Fibroblast of pulmonary artery (primary cell): ENCODE data around the gene GPR146.

Experiments
- DNase-seq: peaks from one replicate; pipeline ENCODE4 v3.0.0-alpha.2; 2010; ENCODE audit warnings: low read depth
- H3K4me3 ChIP-seq: replicated peaks from 2 replicates; pipeline ENCODE4 v1.5.1; 2011; ENCODE audit warnings: low read depth, mild to moderate bottlenecking, control low read depth, low read length, moderate library complexity
- TF ChIP-seq, protein P1 (sequence below): IDR thresholded peaks from 2 replicates; pipeline ENCODE4 v1.5.1; 2011; ENCODE audit warnings: mild to moderate bottlenecking, control low read depth, low read length, inconsistent platforms; ENCODE audit errors: missing control alignments

The GPR146 gene

DNA sequence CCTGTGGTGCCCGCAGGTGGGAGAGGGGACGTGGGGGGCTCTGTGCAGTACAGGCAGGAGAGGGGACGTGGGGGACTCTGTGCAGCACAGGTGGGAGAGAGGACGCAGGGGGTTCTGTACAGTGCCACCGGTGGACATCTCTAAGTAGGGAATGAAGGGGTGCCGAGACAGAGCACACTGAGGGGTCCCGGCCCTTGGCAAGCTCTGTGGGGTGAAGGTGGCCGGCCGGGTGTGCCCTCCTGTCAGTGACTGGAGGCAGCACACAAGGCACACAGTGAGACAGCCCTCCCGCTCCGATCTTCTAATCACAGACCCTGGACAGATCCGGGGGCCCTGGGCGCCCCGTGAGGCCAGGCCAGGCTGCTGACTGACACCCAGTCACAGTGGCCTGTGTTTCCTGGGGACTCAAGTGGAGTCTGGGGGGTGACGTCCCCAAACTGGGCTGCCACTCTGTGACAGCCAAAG lies 11.2 kb downstream of the GPR146 start:
- DNase-seq, result no peak
- H3K4me3 ChIP-seq, result no peak overlapping the region
- TF ChIP-seq, protein P1, sequence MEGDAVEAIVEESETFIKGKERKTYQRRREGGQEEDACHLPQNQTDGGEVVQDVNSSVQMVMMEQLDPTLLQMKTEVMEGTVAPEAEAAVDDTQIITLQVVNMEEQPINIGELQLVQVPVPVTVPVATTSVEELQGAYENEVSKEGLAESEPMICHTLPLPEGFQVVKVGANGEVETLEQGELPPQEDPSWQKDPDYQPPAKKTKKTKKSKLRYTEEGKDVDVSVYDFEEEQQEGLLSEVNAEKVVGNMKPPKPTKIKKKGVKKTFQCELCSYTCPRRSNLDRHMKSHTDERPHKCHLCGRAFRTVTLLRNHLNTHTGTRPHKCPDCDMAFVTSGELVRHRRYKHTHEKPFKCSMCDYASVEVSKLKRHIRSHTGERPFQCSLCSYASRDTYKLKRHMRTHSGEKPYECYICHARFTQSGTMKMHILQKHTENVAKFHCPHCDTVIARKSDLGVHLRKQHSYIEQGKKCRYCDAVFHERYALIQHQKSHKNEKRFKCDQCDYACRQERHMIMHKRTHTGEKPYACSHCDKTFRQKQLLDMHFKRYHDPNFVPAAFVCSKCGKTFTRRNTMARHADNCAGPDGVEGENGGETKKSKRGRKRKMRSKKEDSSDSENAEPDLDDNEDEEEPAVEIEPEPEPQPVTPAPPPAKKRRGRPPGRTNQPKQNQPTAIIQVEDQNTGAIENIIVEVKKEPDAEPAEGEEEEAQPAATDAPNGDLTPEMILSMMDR, result no peak

- no peak overlapping the region for H3K4me3 ChIP-seq
- DNase-seq, result no peak
- TF ChIP-seq, protein P1, result no peak
Measured at GRCh38 chr7:1055956-1056784, 11.8 kb downstream of the GPR146 start.

- no peak for DNase-seq
- H3K4me3 ChIP-seq, result no peak overlapping the region
- TF ChIP-seq, protein P1, result no peak
Measured at GRCh38 chr7:1056785-1057410, 12.6 kb downstream of the GPR146 start.

GRCh38 chr7:1057416-1058291 lies 13.3 kb downstream of the GPR146 start:
- no peak for DNase-seq
- H3K4me3 ChIP-seq, result no peak overlapping the region
- TF ChIP-seq, protein P1, result no peak

DNA sequence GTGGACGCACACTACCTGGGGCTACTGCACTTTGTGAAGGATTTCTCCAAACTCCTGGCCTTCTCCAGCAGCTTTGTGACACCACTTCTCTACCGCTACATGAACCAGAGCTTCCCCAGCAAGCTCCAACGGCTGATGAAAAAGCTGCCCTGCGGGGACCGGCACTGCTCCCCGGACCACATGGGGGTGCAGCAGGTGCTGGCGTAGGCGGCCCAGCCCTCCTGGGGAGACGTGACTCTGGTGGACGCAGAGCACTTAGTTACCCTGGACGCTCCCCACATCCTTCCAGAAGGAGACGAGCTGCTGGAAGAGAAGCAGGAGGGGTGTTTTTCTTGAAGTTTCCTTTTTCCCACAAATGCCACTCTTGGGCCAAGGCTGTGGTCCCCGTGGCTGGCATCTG lies 14.0 kb downstream of the GPR146 start:
- H3K4me3 ChIP-seq, result no peak overlapping the region
- TF ChIP-seq, protein P1, result no peak
- DNase-seq, result no peak

- no peak overlapping the region for H3K4me3 ChIP-seq
- DNase-seq, result no peak
- TF ChIP-seq, protein P1, result no peak
Measured at GRCh38 chr7:1058821-1059199, 14.5 kb downstream of the GPR146 start.
